HG02870 (cell line): Measurements from ENCODE around the gene SPSB2.

Experiments used
- ATAC-seq: cut with Tn5 transposase; IDR thresholded peaks from one replicate; pipeline ENCODE4 v1.9.1; 2021; ENCODE audit warnings: mild to moderate bottlenecking, moderate library complexity; ENCODE audit not compliant: unreplicated experiment

SPSB2 gene

DNA sequence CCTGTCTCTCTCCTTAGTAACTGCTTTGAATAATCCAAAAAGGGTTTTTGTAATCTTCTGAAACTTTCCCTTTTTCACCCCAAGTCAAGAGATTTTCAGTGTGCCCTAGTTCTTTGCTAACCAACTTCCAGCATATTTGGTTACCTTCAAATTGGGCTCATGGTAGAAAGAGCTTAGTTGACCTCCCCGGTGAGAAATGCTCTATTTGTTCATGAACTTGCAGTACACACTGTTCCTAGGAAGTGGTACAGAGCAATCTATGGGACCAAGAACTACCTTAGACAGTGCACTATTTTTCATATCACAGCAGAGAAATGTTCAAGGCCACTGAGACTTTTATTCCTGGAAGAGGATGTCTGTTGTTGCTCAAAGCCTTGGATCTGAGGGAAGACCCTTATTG, 19.5 kb downstream of the SPSB2 start:
- no peak for ATAC-seq

DNA sequence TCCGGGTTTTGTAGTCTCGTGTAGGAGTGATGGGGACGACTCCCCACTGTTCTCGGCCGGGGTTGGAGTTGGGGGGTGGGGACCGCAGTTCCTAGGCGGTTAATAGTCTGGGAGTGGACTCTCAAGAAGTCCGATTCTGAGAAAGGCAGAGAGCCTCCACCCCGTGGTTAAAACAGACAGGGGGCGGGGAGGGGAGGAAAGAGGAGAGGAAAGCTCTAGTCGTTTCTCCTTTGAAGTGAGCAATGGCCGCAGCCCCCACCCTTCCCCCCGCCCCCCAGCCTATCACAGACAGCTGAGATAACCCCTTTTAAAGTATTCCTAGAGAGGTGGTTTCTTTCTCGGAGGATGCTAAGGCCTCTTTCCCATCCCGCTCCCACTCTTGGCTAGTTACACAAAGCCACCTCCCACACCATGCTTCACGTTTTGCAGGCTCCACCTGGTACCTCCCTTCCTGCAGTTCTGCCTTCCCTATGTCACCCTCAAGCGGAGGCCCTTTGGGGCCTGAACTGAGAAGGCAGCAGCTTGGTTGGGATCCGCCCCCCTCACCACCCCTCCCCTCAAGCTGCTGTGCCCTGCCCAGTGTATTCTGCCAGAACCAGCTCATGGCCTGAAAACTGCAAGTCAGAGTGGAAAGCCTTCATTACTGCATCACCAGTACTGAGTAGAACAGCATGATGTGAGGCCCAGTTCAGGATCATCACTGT, 20.3 kb downstream of the SPSB2 start:
- ATAC-seq: no peak

DNA sequence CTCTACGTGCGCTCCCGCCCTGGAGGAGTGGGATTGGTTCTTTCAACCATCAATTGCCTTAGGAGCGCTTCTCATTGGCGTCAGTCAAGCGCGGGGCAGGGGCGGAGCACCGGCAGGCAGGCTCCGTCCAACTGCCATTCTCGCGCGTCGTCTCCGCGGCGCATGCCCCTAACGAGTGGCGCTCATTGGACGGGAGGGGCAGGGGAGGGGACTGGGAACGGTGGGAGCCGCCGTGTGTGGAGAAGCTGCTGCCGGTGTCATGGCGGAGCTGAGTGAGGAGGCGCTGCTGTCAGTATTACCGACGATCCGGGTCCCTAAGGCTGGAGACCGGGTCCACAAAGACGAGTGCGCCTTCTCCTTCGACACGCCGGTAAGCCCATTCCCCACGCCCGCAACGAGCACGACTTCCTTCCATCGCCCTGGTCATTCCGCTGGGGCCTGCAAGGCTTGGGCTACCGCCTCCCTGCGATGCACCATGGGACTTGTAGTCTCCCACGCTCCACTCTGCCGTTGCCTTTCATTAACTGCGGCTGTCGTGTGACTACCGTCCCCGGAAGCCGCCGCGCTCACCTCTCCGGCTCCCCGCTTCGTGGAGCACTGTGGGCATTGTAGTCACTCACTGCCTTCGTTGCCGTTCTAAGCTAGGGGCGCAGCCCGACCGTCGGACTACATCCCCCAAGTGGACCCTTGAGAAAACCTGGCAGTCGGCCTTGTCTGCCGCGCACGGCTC, 21.0 kb downstream of the SPSB2 start, which contains the start of gene USP5:
USP5 (plus strand) TSS at position 230 of the 730 bp plus-strand sequence; CDS start at position 260, 30 bp downstream.
- ATAC-seq: peak; percentile 72

DNA sequence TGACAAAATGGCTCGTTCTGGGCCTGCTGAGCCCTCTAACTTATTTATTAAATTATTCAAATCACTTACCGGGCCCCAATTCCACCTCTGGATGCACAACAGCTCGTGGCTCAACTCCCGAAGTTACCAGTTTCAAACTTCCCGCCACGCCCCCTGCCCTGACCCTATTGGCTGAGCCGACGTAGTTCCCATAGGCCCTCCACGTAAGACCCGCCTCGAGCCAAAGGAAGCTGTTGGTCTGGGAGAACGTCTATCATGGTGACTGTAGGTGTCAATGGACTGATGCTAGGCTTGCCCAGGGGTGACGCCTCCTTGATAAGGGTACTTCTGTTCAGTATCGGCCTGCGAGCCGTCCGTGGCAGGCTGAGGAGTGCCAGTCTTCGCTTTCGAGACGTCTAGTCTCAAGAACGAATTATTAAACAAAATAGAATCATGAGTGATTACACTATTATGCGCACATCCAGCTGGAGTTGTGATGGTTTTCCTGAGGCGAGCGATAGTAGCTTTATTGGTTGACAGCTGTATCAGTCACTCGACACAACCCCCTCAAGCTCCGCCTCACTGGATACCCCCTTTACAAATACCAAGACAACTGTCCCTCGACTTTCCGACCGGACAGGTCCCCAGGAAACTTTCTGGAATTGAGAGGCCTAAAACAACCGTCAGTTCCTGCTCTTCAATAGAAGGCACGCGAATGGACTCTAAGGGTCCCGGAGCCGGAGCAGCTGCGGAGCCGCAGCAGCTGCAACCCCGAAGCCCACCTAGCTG, 21.8 kb downstream of the SPSB2 start, which contains the start of gene CDCA3:
CDCA3 (minus strand) TSS at position 134 of the 768 bp plus-strand sequence. CDS start 334 bp downstream, outside the sequence.
- ATAC-seq: peak; percentile 49

DNA sequence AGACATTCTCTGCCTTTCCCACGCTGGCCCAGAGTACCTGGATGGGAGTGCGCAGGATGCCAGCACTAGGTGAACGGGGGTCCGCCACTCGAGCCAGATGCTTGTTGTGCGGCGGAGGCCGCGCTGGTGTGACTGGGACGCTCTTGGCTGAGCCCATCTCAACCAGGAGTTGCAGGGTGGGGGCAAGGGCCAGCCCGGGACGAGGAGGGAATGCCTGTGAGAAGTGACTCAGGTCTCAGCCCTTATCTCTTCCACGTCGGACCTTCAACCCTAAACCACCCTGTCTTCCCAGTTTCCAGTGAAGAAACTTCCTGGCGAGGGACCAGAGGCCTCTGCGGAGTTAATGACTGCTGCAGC, 22.3 kb downstream of the SPSB2 start:
- ATAC-seq: no peak

DNA sequence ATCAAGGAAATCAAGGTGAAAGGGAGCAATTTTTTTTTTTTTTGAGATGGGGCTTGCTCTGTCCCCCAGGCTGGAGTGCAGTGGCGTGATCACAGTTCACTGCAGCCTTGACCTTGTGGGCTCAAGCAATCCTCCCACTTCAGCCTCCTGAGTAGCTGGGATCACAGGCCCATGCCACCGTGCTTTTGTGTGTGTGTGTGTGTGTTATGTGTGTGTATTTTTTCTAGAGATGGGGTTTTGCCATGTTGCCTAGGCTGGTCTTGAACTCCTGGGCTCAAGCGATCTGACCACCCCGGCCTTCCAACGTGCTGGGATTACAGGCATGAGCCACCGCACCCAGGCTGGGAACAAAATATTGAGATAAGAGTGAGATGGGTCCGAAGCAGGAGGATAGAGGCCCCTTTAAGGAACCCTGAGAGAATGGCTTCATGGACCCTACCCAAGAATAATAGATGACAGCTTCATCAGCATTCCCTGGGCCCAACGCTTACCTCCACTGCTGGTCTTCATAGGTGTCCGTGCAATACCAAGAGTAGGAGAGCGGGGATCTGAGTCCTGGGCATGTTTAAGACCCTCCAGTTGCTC, 23.0 kb downstream of the SPSB2 start:
- ATAC-seq: no peak

DNA sequence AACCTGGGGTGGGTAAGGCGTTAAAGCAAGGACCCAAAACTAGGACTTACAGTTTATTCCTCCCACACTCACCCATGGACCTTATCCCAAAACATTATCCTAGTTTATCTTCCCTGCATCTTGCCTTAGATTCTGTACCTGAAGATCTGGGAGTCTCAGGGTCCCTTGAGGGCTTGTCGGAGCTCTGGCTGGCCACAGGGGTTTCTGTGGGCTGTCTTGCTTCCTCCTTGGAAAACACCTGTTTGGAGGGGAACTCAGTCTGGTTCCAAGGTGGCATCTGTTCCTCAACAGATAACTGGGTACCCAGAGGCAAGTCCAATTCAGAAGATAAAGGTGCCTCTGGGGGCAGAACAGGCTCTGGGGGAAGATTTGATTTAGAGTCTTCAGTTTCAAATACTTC, 23.7 kb downstream of the SPSB2 start:
- ATAC-seq: no peak

DNA sequence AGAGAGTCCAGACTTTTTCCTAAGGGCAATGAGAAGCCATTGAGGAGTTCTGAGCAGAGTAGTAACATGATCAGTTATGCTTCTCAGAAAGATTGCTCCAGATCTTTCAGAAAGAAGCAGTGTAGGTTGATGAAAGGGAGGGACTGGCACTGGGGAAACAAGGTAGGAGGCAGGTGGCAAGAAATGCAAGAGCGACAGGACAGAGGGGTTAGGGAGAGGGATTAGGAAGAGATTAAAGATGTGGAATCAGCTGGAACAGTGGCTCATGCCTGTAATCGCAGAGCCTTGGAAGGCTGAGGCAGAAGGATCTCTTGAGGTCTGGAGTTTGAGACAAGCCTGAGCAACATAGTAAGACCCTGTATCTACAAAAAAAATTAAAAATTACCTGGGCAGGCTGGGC, 25.4 kb downstream of the SPSB2 start:
- no peak for ATAC-seq

DNA sequence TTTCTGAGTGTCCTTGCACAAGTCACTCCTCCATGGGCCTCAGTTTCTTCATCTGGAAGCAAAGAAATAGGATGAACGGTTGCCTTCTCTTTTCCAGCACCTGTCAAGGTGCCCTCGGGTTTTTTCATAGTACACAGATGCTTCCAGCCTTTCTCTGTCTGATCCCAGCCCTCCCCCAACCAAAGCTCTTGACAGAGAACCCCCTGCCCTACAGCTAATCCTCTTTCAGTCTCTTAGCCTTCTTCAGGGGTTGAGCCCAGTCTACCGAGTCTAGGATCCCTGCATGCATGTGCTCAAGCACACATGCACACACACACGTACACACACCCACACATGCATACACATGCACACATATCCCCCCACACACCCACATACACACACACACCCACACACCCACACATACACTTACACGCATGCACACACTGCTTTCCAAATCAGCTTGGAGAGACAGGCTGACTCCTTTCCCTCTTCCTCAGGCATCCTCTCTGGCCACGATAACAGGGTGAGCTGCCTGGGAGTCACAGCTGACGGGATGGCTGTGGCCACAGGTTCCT, 26.7 kb downstream of the SPSB2 start:
- no peak for ATAC-seq

DNA sequence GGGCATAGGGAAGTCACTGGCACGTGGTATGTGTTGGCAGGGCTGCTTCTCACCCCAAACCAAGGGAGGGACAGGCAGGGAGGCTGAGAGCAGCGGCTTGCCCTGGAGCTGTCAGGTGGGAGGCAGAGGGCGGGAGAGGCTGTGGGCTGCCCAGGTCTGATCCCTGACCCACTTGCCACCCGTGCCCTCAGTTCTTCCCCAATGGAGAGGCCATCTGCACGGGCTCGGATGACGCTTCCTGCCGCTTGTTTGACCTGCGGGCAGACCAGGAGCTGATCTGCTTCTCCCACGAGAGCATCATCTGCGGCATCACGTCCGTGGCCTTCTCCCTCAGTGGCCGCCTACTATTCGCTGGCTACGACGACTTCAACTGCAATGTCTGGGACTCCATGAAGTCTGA, 27.7 kb downstream of the SPSB2 start:
- ATAC-seq: no peak

DNA sequence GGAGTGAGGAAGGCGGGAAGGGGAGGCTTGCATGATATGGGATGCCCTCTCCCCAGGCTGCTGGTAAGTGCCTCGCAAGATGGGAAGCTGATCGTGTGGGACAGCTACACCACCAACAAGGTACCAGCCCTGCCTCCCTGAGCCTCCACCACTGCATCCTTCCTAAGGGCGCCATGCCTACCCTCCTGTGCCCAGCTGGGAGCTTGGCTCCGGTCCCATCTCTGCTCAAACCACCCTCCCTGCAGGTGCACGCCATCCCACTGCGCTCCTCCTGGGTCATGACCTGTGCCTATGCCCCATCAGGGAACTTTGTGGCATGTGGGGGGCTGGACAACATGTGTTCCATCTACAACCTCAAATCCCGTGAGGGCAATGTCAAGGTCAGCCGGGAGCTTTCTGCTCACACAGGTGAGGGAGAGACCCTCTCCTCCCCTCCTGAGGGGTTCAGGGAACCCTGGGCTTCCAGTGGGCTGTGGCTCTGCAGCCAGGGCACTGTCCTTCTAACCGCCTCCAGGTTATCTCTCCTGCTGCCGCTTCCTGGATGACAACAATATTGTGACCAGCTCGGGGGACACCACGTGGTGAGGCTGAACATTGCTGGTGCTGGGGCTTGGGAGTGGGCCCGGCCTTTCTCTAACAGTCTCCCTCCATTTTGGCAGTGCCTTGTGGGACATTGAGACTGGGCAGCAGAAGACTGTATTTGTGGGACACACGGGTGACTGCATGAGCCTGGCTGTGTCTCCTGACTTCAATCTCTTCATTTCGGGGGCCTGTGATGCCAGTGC, 29.8 kb downstream of the SPSB2 start:
- ATAC-seq: no peak

DNA sequence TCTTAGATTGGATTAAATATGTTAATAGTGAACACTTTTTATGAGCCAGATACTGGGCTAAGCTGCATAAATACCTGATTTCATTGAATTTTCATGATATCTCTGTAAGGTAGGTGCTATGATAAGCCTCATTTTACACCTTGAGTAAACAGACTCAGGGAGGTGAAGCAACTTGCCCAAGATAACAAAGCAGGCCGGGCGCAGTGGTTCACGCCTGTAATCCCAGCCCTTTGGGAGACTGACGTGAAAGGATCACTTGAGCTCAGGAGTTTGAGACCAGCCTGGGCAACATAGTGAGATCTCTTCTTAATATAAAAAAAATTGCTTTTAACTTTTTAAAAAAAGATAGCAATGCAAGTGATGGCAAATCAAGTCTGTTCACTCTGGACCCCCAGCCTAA, 31.0 kb downstream of the SPSB2 start:
- ATAC-seq: no peak

DNA sequence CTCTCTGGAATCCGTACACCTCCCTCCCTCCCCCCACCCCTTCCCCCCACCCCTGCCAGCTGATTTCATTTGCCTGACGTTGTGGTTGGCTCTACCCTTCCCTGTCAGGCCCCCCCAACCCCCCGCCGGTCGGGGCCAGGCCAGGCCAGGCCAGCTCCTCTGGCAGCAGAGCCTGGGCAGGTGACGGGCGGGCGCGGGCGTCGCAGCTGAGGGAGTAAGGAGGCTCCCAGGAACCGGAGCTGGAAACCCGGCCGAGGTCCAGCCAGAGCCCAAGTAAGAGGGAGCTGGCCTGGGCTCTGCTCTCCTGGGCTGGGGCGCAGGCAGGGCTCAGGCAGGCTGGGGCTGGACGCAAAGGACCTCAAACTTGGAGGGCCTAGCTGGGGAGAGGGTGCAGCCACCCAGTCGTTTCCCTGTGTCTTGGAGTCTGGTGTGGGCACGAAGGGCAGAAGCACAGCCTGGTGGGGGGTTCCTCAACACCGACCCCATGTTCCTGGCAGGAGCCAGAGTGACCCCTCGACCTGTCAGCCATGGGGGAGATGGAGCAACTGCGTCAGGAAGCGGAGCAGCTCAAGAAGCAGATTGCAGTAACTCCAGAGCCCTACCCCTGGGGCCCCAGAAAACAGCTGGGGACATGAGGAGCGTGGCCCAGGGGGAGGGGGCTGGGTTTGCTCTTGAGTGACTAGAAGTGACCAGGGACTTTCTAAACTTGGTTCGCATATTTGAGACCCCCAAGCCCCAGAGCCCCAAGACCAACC, 32.2 kb downstream of the SPSB2 start, which contains the start of gene GNB3:
GNB3 (plus strand) TSS at position 165 of the 755 bp plus-strand sequence; CDS start at position 528, 363 bp downstream.
- ATAC-seq: no peak

DNA sequence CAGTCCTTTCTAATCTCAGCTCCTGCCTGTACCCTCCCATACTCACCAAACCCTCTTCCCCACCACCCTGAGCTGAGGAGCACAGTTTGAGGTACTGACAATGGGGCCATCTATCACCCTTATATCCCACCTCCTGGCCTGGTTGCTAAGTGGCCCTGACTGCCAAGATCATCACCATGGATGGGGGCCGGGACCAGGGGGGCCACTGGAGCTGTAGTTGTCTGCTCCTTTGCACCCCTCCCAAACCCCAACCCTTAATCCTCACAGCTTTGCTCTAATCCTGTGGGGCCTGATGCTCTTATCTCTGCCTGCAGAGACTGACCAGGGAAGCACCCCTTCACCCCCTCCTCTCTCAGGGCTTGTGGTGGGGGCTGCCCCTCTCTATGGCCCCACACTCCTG, 32.8 kb downstream of the SPSB2 start:
- ATAC-seq: no peak

DNA sequence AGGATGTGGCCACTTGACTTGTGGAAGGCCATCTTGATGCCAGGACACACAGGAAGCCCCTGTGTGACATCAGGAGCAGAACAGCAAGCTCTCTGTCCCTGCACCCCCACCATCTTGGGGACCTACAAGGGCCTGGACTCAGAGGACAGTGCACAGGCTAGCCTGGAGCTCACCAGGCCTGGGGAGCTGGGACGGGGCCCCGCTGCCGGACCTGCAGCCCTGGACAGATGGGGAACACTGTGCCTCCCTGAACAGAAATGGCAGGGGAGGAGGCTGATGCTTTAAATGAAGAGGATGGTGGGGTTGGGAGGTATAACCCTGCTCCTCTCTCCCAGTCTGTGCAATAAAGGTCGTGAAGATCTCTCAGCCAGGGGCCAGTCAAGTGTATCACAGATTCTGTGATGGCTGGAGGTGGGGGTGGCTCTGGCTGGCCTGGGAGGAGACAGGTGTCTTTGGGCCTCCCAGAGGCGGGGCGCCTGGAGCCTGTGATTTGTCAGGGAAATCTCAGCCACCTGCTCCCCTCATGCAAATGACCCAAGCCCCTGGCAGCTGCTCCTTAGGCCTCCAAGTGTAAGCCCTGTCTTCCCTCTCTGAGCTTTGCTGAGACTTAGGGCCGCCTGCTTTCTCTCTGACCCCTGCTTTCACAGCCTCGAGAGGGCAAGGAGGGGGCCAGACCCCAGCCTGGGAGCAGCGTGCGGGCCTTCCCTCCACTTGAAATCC, 33.5 kb downstream of the SPSB2 start:
- peak; percentile 76 for ATAC-seq

DNA sequence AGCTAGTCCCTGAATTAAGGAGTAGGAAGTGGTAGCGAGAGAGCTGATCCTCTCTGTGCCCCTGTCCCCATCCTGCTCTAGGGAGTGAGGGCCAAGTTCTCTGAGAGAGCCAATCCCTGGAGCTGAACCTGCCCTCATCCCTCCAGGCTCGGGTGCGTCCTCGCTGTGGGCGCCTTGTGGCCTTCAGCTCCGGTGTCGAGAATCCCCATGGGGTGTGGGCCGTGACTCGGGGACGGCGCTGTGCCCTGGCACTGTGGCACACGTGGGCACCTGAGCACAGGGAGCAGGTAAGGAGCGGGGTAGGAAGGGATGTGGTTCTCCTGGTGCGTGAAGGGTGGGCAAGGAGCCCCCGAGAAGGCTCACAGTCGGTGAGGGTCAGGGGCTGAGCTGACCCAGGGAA, 34.2 kb downstream of the SPSB2 start:
- ATAC-seq: no peak

DNA sequence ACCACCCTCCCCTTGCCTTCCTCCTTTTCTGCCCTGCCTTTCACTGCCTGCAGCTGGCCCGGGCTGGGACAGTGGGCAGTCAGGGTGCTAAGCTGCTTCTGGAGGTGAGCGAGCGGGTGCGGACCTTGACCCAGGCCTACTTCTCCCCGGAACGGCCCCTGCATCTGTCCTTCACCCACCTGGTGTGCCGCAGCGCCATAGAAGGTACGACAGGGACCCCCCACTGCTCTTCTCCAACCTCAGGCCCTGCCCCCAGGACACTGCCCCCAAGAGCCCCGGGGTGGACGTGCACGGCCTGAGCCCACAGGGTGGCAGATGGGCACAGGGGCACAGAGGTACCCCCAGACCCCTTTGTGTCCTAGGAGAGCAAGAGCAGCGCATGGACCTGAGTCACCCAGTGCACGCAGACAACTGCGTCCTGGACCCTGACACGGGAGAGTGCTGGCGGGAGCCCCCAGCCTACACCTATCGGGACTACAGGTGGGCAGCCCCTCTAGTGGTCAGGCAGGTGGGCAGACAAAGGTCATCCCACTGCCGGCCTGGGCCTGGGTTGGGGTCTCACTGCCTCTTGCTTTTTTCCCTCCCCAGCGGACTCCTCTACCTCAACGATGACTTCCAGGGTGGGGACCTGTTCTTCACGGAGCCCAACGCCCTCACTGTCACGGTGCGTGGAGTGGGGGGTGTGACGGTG, 35.6 kb downstream of the SPSB2 start:
- ATAC-seq: no peak

DNA sequence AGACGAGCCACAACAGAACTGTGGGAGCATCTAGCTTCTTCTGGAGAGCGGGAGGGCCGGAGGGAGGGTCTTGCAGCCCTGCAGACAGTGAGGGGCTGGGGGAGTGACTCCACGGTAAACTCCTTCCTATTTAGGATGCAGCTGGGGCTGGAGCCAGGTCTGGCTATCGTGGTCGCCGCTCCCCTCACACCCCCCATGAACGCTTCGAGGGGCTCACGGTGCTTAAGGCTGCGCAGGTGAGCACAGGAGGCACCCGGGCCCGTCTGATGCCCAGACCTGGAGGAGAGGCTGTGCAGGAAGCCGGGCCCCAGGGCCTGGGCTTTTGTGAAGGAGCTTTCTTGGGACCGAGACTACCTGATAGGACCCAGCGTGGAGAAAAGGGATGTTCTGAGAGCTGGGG, 36.3 kb downstream of the SPSB2 start:
- no peak for ATAC-seq
